ENCODE results near the gene IL32. TPM values are rescaled to one million over a fixed set of nuclear protein-coding genes. Genes with fewer than 3 reads are reported as not detected.

The IL32 gene
- total RNA-seq, 4 donors from 2014 or later: 4.2 to 32.9 (median 21.7) TPM

DNA sequence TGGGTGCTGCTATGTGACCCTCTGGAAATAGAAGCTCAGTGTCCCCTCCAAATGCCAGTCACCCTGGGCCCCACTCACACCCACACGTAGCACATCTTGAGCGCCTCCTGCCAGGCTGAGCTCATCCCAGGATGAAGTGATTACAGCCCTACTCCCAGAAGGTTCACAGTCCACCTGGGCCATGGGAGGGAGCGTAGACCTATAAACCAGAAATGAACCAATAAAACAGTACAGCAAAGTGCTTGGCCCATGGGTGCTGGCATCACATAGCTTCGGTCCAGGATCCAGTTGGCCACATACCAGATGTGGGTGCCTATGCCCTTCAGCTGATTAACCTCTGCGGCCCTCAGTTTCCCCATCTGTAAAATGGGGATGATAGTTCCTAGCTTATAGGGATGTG lies 26.5 kb upstream of the IL32 start:
- TF ChIP-seq POLR2A (IDR thresholded peaks at IDR 0.05) (no peak), EP300 (IDR thresholded peaks at IDR 0.05) (no peak)
- TF ChIP-seq, protein P1, sequence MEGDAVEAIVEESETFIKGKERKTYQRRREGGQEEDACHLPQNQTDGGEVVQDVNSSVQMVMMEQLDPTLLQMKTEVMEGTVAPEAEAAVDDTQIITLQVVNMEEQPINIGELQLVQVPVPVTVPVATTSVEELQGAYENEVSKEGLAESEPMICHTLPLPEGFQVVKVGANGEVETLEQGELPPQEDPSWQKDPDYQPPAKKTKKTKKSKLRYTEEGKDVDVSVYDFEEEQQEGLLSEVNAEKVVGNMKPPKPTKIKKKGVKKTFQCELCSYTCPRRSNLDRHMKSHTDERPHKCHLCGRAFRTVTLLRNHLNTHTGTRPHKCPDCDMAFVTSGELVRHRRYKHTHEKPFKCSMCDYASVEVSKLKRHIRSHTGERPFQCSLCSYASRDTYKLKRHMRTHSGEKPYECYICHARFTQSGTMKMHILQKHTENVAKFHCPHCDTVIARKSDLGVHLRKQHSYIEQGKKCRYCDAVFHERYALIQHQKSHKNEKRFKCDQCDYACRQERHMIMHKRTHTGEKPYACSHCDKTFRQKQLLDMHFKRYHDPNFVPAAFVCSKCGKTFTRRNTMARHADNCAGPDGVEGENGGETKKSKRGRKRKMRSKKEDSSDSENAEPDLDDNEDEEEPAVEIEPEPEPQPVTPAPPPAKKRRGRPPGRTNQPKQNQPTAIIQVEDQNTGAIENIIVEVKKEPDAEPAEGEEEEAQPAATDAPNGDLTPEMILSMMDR (IDR thresholded peaks at IDR 0.05): no peak
- Histone ChIP-seq H3K36me3 (no peaks in the 10 kb centered on the region), H3K4me1 (peaks cover 0 to 11% (median 0%) of the 10 kb centered on the region in 4 donors), H3K27ac (no peak overlapping the region), H3K4me3 (no peak overlapping the region), H3K9me3 (no peaks in the 10 kb centered on the region), H3K27me3 (peaks cover 3 to 96% of the 10 kb centered on the region in 2 donors)
- no peak for DNase-seq (ENCODE audit: low spot score in 2 of 2)
- WGBS, 2 donors: 86 to 92% methylated on average over 5 of the region's 5 CpGs

DNA sequence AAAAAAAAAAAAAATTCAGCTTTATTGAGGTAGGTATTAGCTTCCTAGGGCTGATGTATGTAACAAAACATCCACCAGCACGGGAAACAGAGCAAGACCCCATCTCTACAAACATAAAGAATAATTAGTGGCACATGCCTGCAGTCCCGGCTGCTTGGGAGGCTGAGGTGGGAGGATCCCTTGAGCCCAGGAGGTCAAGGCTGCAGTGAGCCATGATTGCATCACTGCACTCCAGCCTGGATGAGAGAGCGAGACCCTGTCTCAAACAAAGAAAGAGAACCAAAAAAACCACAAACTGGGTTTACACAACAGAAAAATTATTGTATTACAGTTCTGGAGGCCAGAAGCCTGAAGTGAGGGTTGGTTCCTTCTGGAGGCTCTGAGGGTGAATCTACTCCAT lies 23.1 kb upstream of the IL32 start:
- no peaks in the 10 kb centered on the region for H3K36me3 ChIP-seq
- whole genome bisulfite sequencing, 2 donors: 57 to 62% methylated on average over 3 of the region's 3 CpGs
- H3K4me1 ChIP-seq: peaks cover 0 to 22% (median 15%) of the 10 kb centered on the region in 4 donors
- no peak for DNase-seq (ENCODE audit: low spot score in 2 of 2)
- H3K27ac ChIP-seq: no peak overlapping the region
- H3K27me3 ChIP-seq: peaks cover 3 to 96% of the 10 kb centered on the region in 2 donors
- H3K4me3 ChIP-seq: no peak overlapping the region
- no peaks in the 10 kb centered on the region for H3K9me3 ChIP-seq
- TF ChIP-seq EP300 (IDR thresholded peaks at IDR 0.05) (no peak), POLR2A (IDR thresholded peaks at IDR 0.05) (no peak)
- TF ChIP-seq, protein P1 (IDR thresholded peaks at IDR 0.05): no peak

DNA sequence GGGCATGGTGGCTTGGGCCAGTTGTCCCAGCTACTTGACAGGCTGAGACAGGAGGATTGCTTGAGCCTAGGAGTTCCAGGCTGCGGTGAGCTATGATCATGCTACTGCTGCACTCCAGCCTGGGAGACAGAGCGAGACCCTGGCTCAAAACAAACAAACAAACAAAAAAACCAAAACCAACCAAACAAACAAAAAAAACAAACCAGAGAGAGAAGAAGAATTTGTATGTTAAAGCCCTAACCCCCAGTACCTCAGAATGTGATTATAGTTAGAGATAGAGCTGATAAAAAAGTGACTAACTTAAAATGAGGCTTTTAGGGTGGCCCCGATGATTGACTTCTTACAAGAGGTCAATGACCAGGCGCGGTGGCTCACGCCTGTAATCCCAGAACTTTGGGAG lies 20.7 kb upstream of the IL32 start:
- H3K4me3 ChIP-seq: no peak overlapping the region
- H3K9me3 ChIP-seq: no peaks in the 10 kb centered on the region
- H3K27me3 ChIP-seq: peaks cover 0 to 96% of the 10 kb centered on the region in 2 donors
- TF ChIP-seq POLR2A (IDR thresholded peaks at IDR 0.05) (no peak), EP300 (IDR thresholded peaks at IDR 0.05) (no peak)
- TF ChIP-seq, protein P1 (IDR thresholded peaks at IDR 0.05): no peak
- DNase-seq (ENCODE audit: low spot score in 2 of 2): no peak
- 92 to 94% methylated on average over 6 of the region's 6 CpGs for WGBS, 2 donors
- H3K27ac ChIP-seq: no peak overlapping the region
- peaks cover 0 to 22% (median 15%) of the 10 kb centered on the region in 4 donors for H3K4me1 ChIP-seq
- H3K36me3 ChIP-seq: no peaks in the 10 kb centered on the region

DNA sequence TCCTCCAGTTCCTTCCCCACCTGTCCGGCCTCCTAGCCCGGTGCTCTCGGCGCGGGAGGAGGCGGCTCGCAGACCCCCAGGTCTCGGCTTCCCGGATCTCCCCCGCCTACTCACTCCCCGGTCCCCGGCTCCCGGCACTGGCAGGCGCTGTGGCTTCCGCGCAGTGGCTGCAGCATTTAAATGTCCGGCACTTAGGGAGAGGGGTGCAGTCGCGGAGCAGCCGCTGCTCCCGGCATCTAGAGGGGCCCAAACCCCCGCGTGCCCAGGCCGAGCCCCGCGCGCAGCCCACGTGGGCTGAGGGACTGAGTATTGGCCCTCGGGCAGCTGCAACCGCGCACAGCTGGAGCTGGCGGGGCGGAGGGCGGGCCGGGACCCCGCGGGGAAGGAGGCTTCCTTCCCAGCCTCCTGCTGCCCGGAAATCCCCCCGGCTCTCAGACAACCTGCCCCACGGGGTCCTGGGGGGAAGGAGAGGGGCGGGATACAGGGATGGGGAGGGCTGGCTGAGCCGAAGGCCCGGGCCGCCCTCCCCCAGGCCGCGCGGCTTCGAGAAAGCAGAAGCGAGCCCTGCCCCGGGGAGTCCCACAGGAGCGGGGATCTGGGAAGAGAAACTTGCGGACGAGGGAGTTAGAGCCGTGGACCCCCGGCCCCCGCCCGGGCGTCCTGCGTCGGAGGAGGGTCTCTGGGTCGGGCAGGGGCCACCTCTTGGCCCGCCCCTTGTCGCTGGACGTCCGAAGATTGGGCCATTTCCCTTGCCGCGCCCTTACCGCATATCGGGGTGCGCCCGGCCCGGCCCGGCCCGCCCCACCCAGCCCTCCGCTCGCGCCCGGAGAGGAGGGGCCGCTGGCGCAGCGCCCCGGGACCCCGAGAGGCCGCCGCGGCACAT lies 19.4 kb upstream of the IL32 start, which contains the start of gene MMP25:
MMP25 (plus strand) TSS at position 804 of the 883 bp plus-strand sequence. CDS start 357 bp downstream, outside the sequence.
- H3K4me1 ChIP-seq: peaks cover 0 to 22% (median 15%) of the 10 kb centered on the region in 4 donors

More for the DNA sequence above, 19.4 kb upstream of the IL32 start, which contains the start of gene MMP25:
- WGBS, 2 donors: 1% methylated on average over 33 to 50 of the region's 86 CpGs
- TF ChIP-seq, protein P1 (IDR thresholded peaks at IDR 0.05): no peak
- TF ChIP-seq EP300 (IDR thresholded peaks at IDR 0.05) (no peak), POLR2A (IDR thresholded peaks at IDR 0.05) (no peak)
- Histone ChIP-seq H3K9me3 (no peaks in the 10 kb centered on the region), H3K27me3 (peaks cover 0 to 85% of the 10 kb centered on the region in 2 donors), H3K27ac (no peak within 1 kb of the TSS), H3K4me3 (peak within 1 kb of the TSS; percentile 14 to 46 (median 36)), H3K36me3 (no peaks in the 10 kb centered on the region)
- no peak for DNase-seq (ENCODE audit: low spot score in 2 of 2)
